IPS-15b (cell line): ENCODE measurements around the gene DDX42.
"Not testable (repeated sequence)": the region's sequence is repeated elsewhere in the genome, so short reads cannot be mapped to it uniquely, and the experiment has no call there.

Experiments
- H3K27me3 ChIP-seq: one replicate; pipeline ENCODE4 v1.6.1; 2013; ENCODE audit warnings: low read length; ENCODE audit not compliant: control insufficient read depth, insufficient read depth
- H3K36me3 ChIP-seq: one replicate; pipeline ENCODE4 v1.6.1; 2013; ENCODE audit warnings: low read length; ENCODE audit not compliant: control insufficient read depth, insufficient read depth
- H3K4me1 ChIP-seq: one replicate; pipeline ENCODE4 v1.6.1; 2013; ENCODE audit warnings: mild to moderate bottlenecking, low read length; ENCODE audit not compliant: control insufficient read depth, insufficient read depth
- H3K4me3 ChIP-seq: one replicate; pipeline ENCODE4 v1.5.1; 2013; ENCODE audit warnings: low read depth, low read length
- H3K9ac ChIP-seq: one replicate; pipeline ENCODE4 v1.6.1; 2013; ENCODE audit warnings: low read depth, mild to moderate bottlenecking, low read length
- H3K9me3 ChIP-seq: one replicate; pipeline ENCODE4 v1.6.1; 2013; ENCODE audit warnings: mild to moderate bottlenecking, low read length; ENCODE audit not compliant: control insufficient read depth, insufficient read depth

Gene DDX42

GRCh38 chr17:63783522-63783921, 9.6 kb downstream of the DDX42 start:
- no peak overlapping the region for H3K9ac ChIP-seq
- peaks cover 7% of the 10 kb centered on the region for H3K36me3 ChIP-seq
- H3K9me3 ChIP-seq, result no peaks in the 10 kb centered on the region
- no peaks in the 10 kb centered on the region for H3K4me1 ChIP-seq
- H3K27me3 ChIP-seq, result no peaks in the 10 kb centered on the region
- no peak overlapping the region for H3K4me3 ChIP-seq

- H3K9ac ChIP-seq, result no peak overlapping the region
- no peaks in the 10 kb centered on the region for H3K27me3 ChIP-seq
- H3K36me3 ChIP-seq, result peaks cover 10% of the 10 kb centered on the region
- no peaks in the 10 kb centered on the region for H3K4me1 ChIP-seq
- no peaks in the 10 kb centered on the region for H3K9me3 ChIP-seq
- no peak overlapping the region for H3K4me3 ChIP-seq
These were observed 11.6 kb downstream of the DDX42 start for GRCh38 chr17:63785556-63785955.

- H3K4me3 ChIP-seq, result no peak overlapping the region
- H3K36me3 ChIP-seq, result peaks cover 10% of the 10 kb centered on the region
- no peaks in the 10 kb centered on the region for H3K27me3 ChIP-seq
- H3K9ac ChIP-seq, result no peak overlapping the region
- H3K9me3 ChIP-seq, result no peaks in the 10 kb centered on the region
- no peaks in the 10 kb centered on the region for H3K4me1 ChIP-seq
These were observed 12.1 kb downstream of the DDX42 start for GRCh38 chr17:63786117-63786516.

GRCh38 chr17:63786971-63787711, 13.2 kb downstream of the DDX42 start:
- Histone ChIP-seq H3K27me3 (no peaks in the 10 kb centered on the region), H3K9ac (no peak overlapping the region)

GRCh38 chr17:63790057-63790456, 16.1 kb downstream of the DDX42 start:
- no peaks in the 10 kb centered on the region for H3K9me3 ChIP-seq
- no peak overlapping the region for H3K4me3 ChIP-seq

More at GRCh38 chr17:63786971-63787711, 13.2 kb downstream of the DDX42 start:
- no peaks in the 10 kb centered on the region for H3K9me3 ChIP-seq
- no peaks in the 10 kb centered on the region for H3K4me1 ChIP-seq
- H3K4me3 ChIP-seq, result no peak overlapping the region
- H3K36me3 ChIP-seq, result peaks cover 10% of the 10 kb centered on the region

GRCh38 chr17:63792055-63792729, 18.2 kb downstream of the DDX42 start:
- Histone ChIP-seq H3K9ac (no peak overlapping the region), H3K36me3 (peaks cover 26% of the 10 kb centered on the region), H3K4me3 (no peak overlapping the region), H3K27me3 (no peaks in the 10 kb centered on the region), H3K4me1 (no peaks in the 10 kb centered on the region), H3K9me3 (no peaks in the 10 kb centered on the region)

More at GRCh38 chr17:63790057-63790456, 16.1 kb downstream of the DDX42 start:
- no peaks in the 10 kb centered on the region for H3K4me1 ChIP-seq
- H3K9ac ChIP-seq, result no peak overlapping the region
- H3K27me3 ChIP-seq, result no peaks in the 10 kb centered on the region
- peaks cover 19% of the 10 kb centered on the region for H3K36me3 ChIP-seq

GRCh38 chr17:63796375-63796774, 22.4 kb downstream of the DDX42 start:
- not testable (repeated sequence) for H3K9ac ChIP-seq, H3K27me3 ChIP-seq, H3K4me3 ChIP-seq, H3K4me1 ChIP-seq, H3K9me3 ChIP-seq
- H3K36me3 ChIP-seq, result peaks cover 34% of the 10 kb centered on the region

- Histone ChIP-seq H3K4me1 (no peaks in the 10 kb centered on the region), H3K9ac (no peak overlapping the region), H3K36me3 (peaks cover 41% of the 10 kb centered on the region), H3K27me3 (no peaks in the 10 kb centered on the region), H3K4me3 (no peak overlapping the region), H3K9me3 (no peaks in the 10 kb centered on the region)
These were observed 24.7 kb downstream of the DDX42 start for GRCh38 chr17:63798572-63799106.

- H3K4me3 ChIP-seq, result no peak overlapping the region
- no peak overlapping the region for H3K9ac ChIP-seq
- H3K36me3 ChIP-seq, result peaks cover 29% of the 10 kb centered on the region
- no peaks in the 10 kb centered on the region for H3K27me3 ChIP-seq
- H3K9me3 ChIP-seq, result no peaks in the 10 kb centered on the region
- no peaks in the 10 kb centered on the region for H3K4me1 ChIP-seq
These were observed 26.8 kb downstream of the DDX42 start for GRCh38 chr17:63800783-63801182.

- Histone ChIP-seq H3K4me3 (no peak overlapping the region), H3K9me3 (no peaks in the 10 kb centered on the region), H3K4me1 (no peaks in the 10 kb centered on the region), H3K9ac (no peak overlapping the region), H3K27me3 (no peaks in the 10 kb centered on the region), H3K36me3 (peaks cover 41% of the 10 kb centered on the region)
These were observed 30.4 kb downstream of the DDX42 start for GRCh38 chr17:63804328-63804727.

- Histone ChIP-seq H3K4me1 (no peaks in the 10 kb centered on the region), H3K27me3 (no peaks in the 10 kb centered on the region), H3K36me3 (peaks cover 34% of the 10 kb centered on the region), H3K4me3 (no peak overlapping the region), H3K9ac (no peak overlapping the region), H3K9me3 (no peaks in the 10 kb centered on the region)
These were observed 31.6 kb downstream of the DDX42 start for GRCh38 chr17:63805591-63805990.

GRCh38 chr17:63809970-63810369, 36.0 kb downstream of the DDX42 start:
- Histone ChIP-seq H3K36me3 (peaks cover 57% of the 10 kb centered on the region), H3K9me3 (no peaks in the 10 kb centered on the region), H3K4me3 (no peak overlapping the region), H3K9ac (no peak overlapping the region), H3K4me1 (no peaks in the 10 kb centered on the region), H3K27me3 (no peaks in the 10 kb centered on the region)
